Immature natural killer cell (primary cell): Measurements from ENCODE around the gene PRKAA2. TPM values are rescaled to one million over a fixed set of nuclear protein-coding genes. Genes with fewer than 3 reads are reported as not detected.

Experiments
- DNase-seq, 3 donors: peaks; one replicate each; pipeline ENCODE4 v3.0.0; 2022; ENCODE audit warnings: mixed read lengths in 1 of 3
- H3K27ac Mint-ChIP-seq, 6 donors: one replicate each; pipeline ENCODE4 v1.8.0; 2020; ENCODE audit warnings: mixed read lengths in 6 of 6, mild to moderate bottlenecking in 5 of 6, inconsistent platforms in 4 of 6, moderate library complexity in 3 of 6
- H3K27me3 Mint-ChIP-seq, 3 donors: one replicate each; pipeline ENCODE4 v1.8.0; 2020 to 2021; ENCODE audit warnings: low read depth in 3 of 3, mild to moderate bottlenecking in 3 of 3, mixed read lengths in 3 of 3, moderate library complexity in 3 of 3, inconsistent platforms in 1 of 3
- H3K36me3 Mint-ChIP-seq, 3 donors: one replicate each; pipeline ENCODE4 v1.8.0; 2020; ENCODE audit warnings: mixed read lengths in 3 of 3, inconsistent platforms in 2 of 3, mild to moderate bottlenecking in 2 of 3
- H3K4me1 Mint-ChIP-seq, 2 donors: one replicate each; pipeline ENCODE4 v1.8.0; 2020; ENCODE audit warnings: inconsistent platforms in 2 of 2, mild to moderate bottlenecking in 2 of 2, mixed read lengths in 2 of 2, moderate library complexity in 1 of 2
- H3K4me3 Mint-ChIP-seq, 5 donors: one replicate each; pipeline ENCODE4 v1.8.0; 2020; ENCODE audit warnings: mild to moderate bottlenecking in 5 of 5, mixed read lengths in 5 of 5, inconsistent platforms in 3 of 5, moderate library complexity in 3 of 5
- H3K9me3 Mint-ChIP-seq, 6 donors: one replicate each; pipeline ENCODE4 v1.8.0; 2020; ENCODE audit warnings: mild to moderate bottlenecking in 6 of 6, mixed read lengths in 6 of 6, inconsistent platforms in 4 of 6, moderate library complexity in 3 of 6
- polyA plus RNA-seq, 3 donors: library from polyadenylated mRNA; unstranded; fragments of 300-500 nt; fragmentation: Illumina TruSeq; gene quantifications; one replicate each; pipeline ENCODE4 v1.2.3, GENCODE V29; 2021

The PRKAA2 gene
- polyA plus RNA-seq, 3 donors from 2014 or later: not detected

- no peak for DNase-seq
- Mint-ChIP-seq H3K27ac (no peak overlapping the region), H3K9me3 (peaks cover 0 to 1% (median 0%) of the 10 kb centered on the region in 6 donors), H3K27me3 (peaks cover 0 to 3% (median 0%) of the 10 kb centered on the region in 3 donors), H3K4me3 (no peak overlapping the region), H3K4me1 (no peaks in the 10 kb centered on the region), H3K36me3 (no peaks in the 10 kb centered on the region)
Measured at GRCh38 chr1:56709995-56710394, 64.9 kb downstream of the PRKAA2 start.

GRCh38 chr1:56710646-56711045 is 65.5 kb downstream of the PRKAA2 start:
- Mint-ChIP-seq H3K4me1 (no peaks in the 10 kb centered on the region), H3K36me3 (no peaks in the 10 kb centered on the region), H3K9me3 (peaks cover 0 to 1% (median 0%) of the 10 kb centered on the region in 6 donors), H3K27me3 (peaks cover 0 to 3% (median 2%) of the 10 kb centered on the region in 3 donors), H3K27ac (no peak overlapping the region), H3K4me3 (no peak overlapping the region)
- DNase-seq: no peak

DNA sequence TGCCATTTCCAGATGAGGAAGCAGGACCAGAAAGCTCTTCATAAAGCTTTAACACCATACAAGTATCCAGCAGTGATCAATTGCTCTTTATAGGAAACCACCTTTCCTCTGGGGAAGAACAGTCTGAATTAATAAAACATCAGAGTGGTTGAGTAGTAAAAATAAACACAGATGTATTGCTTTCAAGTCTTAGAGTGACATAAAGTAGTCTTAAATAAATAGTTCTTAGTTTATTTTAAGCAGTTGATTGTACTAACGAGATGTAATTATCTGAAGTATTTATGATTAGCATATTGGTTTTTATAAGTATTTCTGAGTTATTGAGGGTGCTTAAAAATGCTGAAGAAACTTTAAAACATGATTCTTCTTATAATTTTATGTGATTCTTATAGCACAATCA is 67.0 kb downstream of the PRKAA2 start:
- Mint-ChIP-seq H3K4me3 (no peak overlapping the region), H3K27ac (no peak overlapping the region), H3K4me1 (no peaks in the 10 kb centered on the region), H3K27me3 (peaks cover 0 to 2% (median 0%) of the 10 kb centered on the region in 3 donors), H3K9me3 (no peaks in the 10 kb centered on the region), H3K36me3 (no peaks in the 10 kb centered on the region)
- DNase-seq: no peak

DNA sequence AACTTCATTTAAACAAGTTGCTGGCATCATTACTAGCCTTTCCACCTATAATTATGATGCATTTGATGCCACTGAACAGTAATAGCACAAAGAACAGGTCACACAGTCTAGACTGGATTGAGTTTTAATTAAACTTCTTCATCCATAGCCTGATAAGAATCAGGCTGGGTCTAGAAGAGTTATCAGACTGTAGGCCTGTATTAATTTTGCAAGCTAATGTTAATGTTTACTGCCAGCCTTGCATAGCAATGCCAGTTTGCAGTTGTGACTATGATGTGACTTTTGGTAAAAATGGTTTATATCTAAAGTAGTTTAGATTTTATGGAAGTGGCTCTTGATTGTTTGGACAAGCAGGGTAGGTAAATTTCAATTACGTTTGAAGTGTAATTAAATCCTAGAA is 68.0 kb downstream of the PRKAA2 start:
- H3K4me3 Mint-ChIP-seq: no peak overlapping the region
- H3K4me1 Mint-ChIP-seq: no peaks in the 10 kb centered on the region
- H3K36me3 Mint-ChIP-seq: no peaks in the 10 kb centered on the region

GRCh38 chr1:56715156-56715555 is 70.0 kb downstream of the PRKAA2 start:
- no peaks in the 10 kb centered on the region for H3K36me3 Mint-ChIP-seq
- no peak overlapping the region for H3K4me3 Mint-ChIP-seq
- H3K9me3 Mint-ChIP-seq: no peaks in the 10 kb centered on the region
- H3K4me1 Mint-ChIP-seq: no peaks in the 10 kb centered on the region
- H3K27ac Mint-ChIP-seq: no peak overlapping the region
- peaks cover 0 to 3% (median 0%) of the 10 kb centered on the region in 3 donors for H3K27me3 Mint-ChIP-seq
- DNase-seq: no peak

More for the DNA sequence above, 68.0 kb downstream of the PRKAA2 start:
- peaks cover 0 to 2% (median 0%) of the 10 kb centered on the region in 3 donors for H3K27me3 Mint-ChIP-seq
- H3K9me3 Mint-ChIP-seq: no peaks in the 10 kb centered on the region
- no peak for DNase-seq
- H3K27ac Mint-ChIP-seq: no peak overlapping the region

- Mint-ChIP-seq H3K27me3 (peaks cover 0 to 4% (median 4%) of the 10 kb centered on the region in 3 donors), H3K27ac (no peak overlapping the region), H3K36me3 (no peaks in the 10 kb centered on the region), H3K9me3 (no peaks in the 10 kb centered on the region), H3K4me3 (no peak overlapping the region), H3K4me1 (no peaks in the 10 kb centered on the region)
- DNase-seq: no peak
Measured at GRCh38 chr1:56719171-56719570, 74.1 kb downstream of the PRKAA2 start.

DNA sequence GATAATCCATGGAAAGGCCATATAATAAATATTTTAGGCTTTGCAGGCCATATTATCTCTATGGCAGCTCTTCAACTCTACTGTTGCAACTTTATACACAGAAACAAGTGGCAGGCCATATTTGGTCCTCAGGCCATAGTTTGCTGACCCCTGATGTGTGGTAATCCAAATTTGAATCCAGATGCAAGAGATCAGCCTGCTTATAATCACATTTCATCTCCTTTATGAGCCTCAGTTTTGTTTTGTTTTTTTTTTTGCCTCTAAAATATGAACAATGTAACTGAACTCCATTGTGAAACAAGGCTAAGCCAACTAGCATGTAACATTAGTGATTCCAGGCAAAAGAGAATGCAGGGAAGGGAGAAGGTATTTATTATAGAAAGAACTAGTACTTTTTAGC is 81.6 kb downstream of the PRKAA2 start:
- H3K36me3 Mint-ChIP-seq: no peaks in the 10 kb centered on the region
- H3K4me1 Mint-ChIP-seq: no peaks in the 10 kb centered on the region
- H3K27ac Mint-ChIP-seq: no peak overlapping the region
- peaks cover 0 to 4% (median 0%) of the 10 kb centered on the region in 6 donors for H3K9me3 Mint-ChIP-seq
- no peak overlapping the region for H3K4me3 Mint-ChIP-seq
- H3K27me3 Mint-ChIP-seq: peaks cover 2 to 9% (median 5%) of the 10 kb centered on the region in 3 donors
- DNase-seq: no peak

DNA sequence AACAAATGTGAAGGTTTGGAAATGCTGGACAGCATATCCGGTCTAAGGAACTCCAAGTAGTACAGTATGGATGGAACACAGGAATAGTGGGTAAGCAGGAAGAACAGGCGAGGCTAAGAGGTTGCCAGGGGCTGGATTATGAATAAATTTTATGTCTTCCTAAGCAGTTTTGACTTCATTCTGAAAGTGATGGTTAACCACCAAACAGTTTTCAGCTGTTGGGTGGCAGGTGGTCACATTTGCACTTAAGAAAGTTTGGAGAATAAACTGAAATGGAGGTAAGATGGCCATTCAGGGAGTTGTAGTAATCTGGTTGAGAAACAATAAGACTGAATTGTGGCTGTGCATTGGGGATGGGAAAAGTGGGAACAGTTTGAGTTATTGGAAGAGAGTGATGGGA is 83.8 kb downstream of the PRKAA2 start:
- Mint-ChIP-seq H3K27me3 (peaks cover 2 to 7% (median 7%) of the 10 kb centered on the region in 3 donors), H3K36me3 (no peaks in the 10 kb centered on the region), H3K27ac (no peak overlapping the region), H3K4me3 (no peak overlapping the region), H3K4me1 (no peaks in the 10 kb centered on the region), H3K9me3 (peaks cover 0 to 6% (median 0%) of the 10 kb centered on the region in 6 donors)
- no peak for DNase-seq

DNA sequence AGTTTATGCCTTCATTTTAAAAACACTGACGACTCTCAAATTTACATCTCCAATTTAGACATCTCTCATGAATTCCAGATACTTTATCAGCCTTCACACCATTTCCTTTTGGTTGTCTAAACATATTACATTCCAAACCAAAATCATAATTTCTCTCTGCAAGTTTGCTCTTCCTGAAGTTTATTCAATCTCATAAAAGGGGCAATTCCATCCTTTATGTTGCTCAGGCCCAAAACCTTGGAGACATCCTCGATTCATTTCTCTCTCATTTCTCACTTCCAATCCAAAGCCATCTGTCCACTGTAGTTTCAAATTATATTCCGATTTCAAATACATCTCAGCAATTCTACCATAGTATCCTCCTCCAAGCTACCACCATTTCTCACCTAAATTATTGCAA is 100.1 kb downstream of the PRKAA2 start:
- DNase-seq: no peak
- Mint-ChIP-seq H3K9me3 (peaks cover 0 to 7% (median 1%) of the 10 kb centered on the region in 6 donors), H3K27me3 (peaks cover 1 to 7% (median 3%) of the 10 kb centered on the region in 3 donors), H3K4me1 (no peaks in the 10 kb centered on the region), H3K36me3 (no peaks in the 10 kb centered on the region), H3K27ac (no peak overlapping the region), H3K4me3 (no peak overlapping the region)

GRCh38 chr1:56754708-56755479 is 109.8 kb downstream of the PRKAA2 start:
- H3K4me1 Mint-ChIP-seq: no peaks in the 10 kb centered on the region
- H3K4me3 Mint-ChIP-seq: no peak overlapping the region
- H3K27me3 Mint-ChIP-seq: peaks cover 2 to 8% (median 7%) of the 10 kb centered on the region in 3 donors
- H3K36me3 Mint-ChIP-seq: no peaks in the 10 kb centered on the region
- H3K9me3 Mint-ChIP-seq: peaks cover 0 to 5% (median 0%) of the 10 kb centered on the region in 6 donors
- no peak for DNase-seq
- H3K27ac Mint-ChIP-seq: no peak overlapping the region

- Mint-ChIP-seq H3K27me3 (peaks cover 2 to 7% (median 6%) of the 10 kb centered on the region in 3 donors), H3K9me3 (peaks cover 0 to 5% (median 0%) of the 10 kb centered on the region in 6 donors), H3K4me3 (no peak overlapping the region), H3K4me1 (no peaks in the 10 kb centered on the region), H3K36me3 (no peaks in the 10 kb centered on the region), H3K27ac (no peak overlapping the region)
- no peak for DNase-seq
Measured at GRCh38 chr1:56755911-56756310, 110.8 kb downstream of the PRKAA2 start.

DNA sequence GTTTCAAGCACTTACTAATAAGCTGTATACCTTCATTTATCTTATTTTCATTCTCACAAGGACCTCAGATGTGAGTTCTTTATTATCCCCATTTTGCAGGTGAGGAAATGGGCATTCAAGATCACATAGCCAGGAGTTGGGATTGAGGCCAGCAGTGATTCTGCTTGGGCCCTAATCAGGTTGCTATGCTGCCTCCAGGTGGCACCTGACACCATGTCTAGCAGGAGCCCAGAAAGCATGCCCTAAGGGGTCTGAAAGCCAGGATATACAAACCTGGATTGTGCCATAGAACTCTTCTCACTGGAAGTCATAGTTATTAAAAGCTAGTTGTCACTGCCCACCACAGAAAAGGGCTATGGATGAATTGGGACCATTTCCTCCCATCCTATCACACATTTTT is 113.0 kb downstream of the PRKAA2 start:
- Mint-ChIP-seq H3K4me1 (no peaks in the 10 kb centered on the region), H3K9me3 (peaks cover 0 to 2% (median 0%) of the 10 kb centered on the region in 6 donors), H3K36me3 (no peaks in the 10 kb centered on the region), H3K27me3 (peaks cover 0 to 8% (median 2%) of the 10 kb centered on the region in 3 donors), H3K27ac (no peak overlapping the region), H3K4me3 (no peak overlapping the region)
- DNase-seq: no peak

GRCh38 chr1:56758794-56759193 is 113.7 kb downstream of the PRKAA2 start:
- H3K27ac Mint-ChIP-seq: no peak overlapping the region
- H3K36me3 Mint-ChIP-seq: no peaks in the 10 kb centered on the region
- H3K4me1 Mint-ChIP-seq: no peaks in the 10 kb centered on the region
- H3K9me3 Mint-ChIP-seq: peaks cover 0 to 2% (median 0%) of the 10 kb centered on the region in 6 donors
- no peak overlapping the region for H3K4me3 Mint-ChIP-seq
- DNase-seq: no peak
- peaks cover 0 to 8% (median 2%) of the 10 kb centered on the region in 3 donors for H3K27me3 Mint-ChIP-seq
